ENCODE measurements around the gene ANKS1B.

ANKS1B gene

DNA sequence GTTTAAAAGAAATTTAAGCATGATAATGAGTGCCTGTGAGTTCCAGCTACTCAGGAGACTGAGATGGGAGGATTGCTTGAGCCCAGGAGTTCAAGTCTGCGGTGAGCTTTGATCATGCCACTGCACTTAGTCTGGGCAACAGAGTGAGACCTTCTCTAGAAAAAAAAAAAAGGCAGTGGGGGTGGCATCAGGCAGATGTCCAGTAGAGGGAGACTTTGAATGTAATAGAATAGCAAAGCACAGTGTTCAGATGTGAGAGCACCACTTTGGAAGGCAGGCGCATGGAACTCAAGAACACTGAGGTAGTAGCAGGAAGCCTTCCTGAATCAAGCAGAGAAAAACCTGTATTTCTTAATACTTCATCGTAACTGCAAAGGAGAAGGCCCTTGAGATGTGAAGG lies 731.7 kb downstream of the ANKS1B start:
- DNase-seq: no peak

GRCh38 chr12:99250091-99250490 lies 734.6 kb downstream of the ANKS1B start:
- DNase-seq: no peak

- no peak for DNase-seq
Measured at GRCh38 chr12:99249543-99249942, 735.2 kb downstream of the ANKS1B start.

DNA sequence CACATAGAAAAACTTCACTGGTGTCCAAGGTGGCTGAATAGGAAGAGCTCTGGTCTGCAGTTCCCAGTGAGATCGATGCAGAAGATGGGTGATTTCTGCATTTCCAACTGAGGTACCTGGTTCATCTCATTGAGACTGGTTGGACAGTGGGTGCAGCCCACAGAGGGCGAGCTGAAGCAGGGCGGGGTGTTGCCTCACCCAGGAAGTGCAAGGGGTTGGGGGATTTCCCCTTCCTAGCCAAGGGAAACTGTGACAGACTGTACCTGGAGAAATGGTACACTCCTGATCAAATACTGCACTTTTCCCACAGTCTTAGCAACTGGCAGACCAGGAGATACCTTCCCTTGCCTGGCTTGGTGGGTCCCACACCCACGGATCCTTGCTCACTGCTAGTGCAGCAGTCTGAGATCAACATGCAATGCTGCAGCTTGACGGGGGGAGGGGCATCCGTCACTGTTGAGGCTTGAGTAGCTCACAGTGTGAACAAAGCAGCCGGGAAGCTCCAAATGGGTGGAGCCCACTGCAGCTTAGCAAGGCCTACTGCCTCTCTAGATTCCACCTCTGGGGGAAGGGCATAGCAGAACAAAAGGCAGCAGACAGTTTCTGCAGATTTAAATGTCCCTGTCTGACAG lies 746.7 kb downstream of the ANKS1B start:
- DNase-seq: peak; percentile 8

DNA sequence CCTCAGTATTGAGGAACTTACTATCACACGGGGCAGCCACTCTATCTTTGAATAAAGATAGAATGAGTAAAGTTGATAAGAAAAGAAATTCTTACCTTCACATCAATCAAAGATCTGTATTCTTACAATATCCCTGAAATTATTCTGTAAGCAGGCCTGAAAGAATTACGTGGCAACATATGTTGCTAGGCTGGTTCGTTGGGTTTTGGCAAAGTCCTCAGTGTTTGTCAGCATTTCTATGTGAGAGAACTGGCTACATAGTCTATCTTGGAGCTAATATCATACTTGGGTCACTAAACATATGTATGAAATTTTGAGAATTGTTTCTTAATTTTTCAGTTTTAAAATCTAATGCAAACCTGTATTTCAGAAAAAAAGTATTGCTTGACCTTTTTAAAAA lies 749.4 kb downstream of the ANKS1B start:
- DNase-seq: no peak

GRCh38 chr12:99234702-99235101 lies 750.0 kb downstream of the ANKS1B start:
- DNase-seq: no peak

DNA sequence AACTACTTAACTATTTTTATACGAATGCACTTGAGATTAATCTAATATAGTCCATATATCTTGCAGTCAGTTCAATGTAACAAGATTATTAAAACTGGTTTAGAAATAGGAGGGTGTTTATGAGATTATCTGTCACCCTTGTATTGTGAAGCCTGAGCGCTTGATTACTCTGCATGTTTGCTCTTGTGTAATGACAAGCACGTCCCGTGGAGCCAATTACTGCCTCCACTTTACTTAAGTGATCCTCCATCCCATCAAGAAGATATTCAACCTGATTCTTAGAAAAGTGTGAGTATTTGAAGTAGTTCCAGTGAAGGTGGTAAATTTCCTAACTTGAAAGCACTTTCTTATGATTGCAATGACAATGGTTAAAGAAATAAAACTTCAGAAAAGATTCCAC lies 752.4 kb downstream of the ANKS1B start:
- DNase-seq: no peak

GRCh38 chr12:99231031-99231430 lies 753.7 kb downstream of the ANKS1B start:
- DNase-seq: no peak

DNA sequence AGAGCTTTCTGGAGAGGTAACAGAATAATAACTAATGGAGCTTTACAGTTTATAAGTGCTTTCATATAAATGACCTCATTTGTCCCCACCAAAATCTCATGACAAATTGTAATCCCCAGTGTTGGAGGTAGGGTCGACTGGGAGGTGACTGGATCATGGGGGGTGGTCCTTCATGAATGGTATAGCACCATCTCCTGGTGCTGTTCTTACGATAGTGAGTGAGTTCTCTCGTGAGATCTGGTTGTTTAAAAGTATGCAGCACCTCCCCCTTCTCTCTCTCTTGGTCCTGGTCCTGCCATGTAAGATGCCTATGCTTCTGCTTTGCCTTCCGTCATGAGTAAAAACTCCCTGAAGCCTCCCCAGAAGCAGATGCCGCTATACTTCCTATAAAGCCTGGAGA lies 760.5 kb downstream of the ANKS1B start:
- DNase-seq: no peak

- DNase-seq: no peak
Measured at GRCh38 chr12:99223579-99223978, 761.2 kb downstream of the ANKS1B start.

DNA sequence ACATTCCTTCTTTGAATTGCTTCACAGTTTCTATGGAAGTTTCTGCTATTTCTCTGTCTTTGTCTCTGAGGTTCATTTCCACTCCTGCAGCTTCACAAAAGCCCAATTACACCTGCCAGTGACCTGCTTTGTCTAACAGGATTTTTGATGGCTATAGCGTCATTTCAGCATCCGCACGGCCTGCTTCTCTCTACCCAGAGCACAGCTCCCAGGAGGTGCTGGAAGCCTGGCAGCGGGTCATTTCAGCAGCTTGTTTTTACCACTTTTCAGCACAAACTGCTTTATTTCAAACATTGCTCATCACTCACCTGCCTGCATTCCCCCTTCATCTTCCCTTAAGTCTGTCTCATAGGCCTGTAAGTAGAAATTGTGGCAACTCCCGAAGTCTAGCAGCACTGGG lies 771.7 kb downstream of the ANKS1B start:
- DNase-seq: no peak

DNA sequence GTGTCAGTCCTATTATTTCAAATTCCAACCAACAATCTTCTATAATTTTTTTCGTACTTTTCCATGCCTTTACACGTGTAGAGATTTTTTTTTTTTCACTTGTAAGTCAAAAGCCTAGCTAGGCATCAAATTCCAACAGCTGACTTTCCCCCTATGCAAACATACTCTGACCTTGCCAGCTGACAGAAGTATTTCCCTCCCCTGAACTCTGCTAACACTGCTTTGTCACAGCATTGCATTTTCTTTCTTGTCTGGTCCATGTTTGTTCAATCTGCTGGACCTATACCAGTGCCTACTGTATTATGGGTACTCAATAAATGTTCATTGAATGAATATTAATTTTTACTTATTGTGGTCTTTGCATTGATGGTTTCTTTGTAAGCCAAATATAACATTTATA lies 772.5 kb downstream of the ANKS1B start:
- DNase-seq: no peak

DNA sequence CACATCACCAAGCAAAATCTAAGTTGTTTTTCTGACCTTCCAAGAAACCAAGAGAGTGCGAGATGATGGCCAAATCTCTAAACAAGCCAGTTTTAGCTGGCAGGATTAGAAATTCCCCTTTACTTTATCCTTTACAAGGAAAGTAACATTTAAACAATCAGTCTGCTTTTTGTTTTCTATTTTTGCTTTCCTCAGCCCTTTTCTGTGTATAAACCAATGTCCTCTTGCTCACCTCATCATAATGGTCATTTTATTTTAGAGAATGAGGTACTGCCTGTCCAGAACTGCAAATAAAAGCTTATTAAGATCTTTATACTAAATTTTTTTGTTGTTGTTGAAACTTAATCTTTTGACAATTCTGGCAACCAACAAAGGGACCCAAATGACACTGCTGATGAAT lies 779.6 kb downstream of the ANKS1B start:
- no peak for DNase-seq

DNA sequence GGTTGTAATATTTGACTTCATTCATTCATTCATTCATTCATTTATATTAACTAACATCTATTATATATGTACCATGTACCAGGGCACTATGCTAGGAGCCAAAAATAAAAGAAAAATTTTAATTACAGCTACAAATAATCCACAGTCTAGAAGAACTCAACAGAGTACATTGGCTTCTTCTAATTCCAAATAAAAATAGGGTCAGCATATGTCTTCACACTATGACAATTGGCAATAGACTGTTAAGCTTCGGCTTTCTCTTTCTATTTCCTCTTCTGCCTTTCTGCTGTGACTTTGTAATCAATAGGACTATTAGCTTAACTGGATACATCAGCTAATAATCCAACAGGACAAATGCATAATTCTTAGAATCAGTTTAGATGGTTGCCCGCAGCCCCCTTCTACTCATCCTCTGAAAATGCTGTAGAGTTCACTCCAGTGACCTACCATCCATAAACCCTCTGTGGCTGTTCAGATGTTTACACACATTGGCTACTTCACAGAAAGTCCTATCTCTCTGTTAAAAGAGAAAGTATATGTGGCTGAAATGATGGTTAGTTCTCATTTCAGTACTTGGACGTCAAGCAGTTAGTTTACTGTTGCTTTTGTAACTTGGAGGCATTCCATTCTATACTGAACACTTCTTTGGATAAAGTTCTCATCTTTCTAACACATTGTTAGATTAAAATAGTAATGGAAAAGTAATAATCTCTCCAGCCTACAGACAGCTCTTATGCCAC lies 782.7 kb downstream of the ANKS1B start:
- no peak for DNase-seq

GRCh38 chr12:99200711-99201384 lies 783.9 kb downstream of the ANKS1B start:
- DNase-seq: no peak

DNA sequence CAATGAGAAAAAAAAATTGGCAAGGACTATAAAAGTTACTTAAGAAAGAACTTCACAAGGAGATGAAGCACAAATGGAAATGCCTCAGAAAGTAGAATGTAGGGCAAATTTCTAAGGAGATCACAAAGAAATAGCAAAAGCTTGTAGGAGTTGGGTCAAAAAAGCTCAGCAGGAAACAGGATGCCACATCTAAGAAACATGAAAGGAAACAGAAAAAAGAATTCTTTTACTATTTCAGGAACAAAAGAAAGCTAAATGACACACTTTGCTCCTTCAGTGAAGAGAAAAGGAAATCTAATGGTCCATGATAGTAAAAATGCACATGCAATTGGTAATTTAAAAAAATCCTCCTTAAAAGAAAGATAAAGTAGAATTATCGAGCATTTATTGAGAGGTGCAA lies 789.3 kb downstream of the ANKS1B start:
- no peak for DNase-seq

DNA sequence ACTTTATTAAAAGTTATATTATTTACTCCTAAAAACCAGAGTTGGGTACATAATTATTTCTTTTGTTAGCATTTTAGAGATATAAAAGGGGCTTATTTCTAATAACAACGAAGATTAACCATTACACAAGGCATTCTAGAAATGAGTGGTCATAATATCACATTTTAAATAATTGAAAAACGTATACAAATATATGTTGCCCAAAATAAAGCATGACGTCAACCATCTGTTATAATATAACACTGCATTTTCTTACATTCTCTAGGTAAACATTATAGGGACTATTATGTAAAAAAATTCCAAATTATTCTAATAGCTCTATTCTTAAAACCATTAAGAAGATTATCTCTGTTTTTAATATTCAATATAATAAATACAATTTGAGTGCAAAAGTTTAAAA lies 792.2 kb downstream of the ANKS1B start:
- no peak for DNase-seq

GRCh38 chr12:99176871-99177270 lies 807.9 kb downstream of the ANKS1B start:
- DNase-seq: no peak

DNA sequence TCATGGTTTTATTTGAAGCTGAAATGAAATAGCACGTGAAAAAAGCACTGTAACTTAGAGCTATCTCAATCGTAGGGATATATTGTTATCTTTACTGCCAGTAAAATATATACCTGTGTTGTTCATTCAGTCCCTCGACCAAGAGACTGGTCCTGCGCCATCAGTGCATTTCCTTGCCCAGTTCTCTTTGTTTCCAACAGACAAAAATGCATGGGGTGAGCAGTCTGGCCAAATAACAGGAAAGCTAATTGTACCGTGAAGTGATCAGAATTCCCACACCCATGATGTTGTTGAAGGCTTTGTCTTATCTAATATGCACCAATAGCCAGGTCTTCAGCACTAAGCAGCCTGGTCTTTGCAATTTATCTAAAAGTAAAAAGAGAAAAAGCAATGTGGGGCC lies 814.3 kb downstream of the ANKS1B start:
- no peak for DNase-seq

DNA sequence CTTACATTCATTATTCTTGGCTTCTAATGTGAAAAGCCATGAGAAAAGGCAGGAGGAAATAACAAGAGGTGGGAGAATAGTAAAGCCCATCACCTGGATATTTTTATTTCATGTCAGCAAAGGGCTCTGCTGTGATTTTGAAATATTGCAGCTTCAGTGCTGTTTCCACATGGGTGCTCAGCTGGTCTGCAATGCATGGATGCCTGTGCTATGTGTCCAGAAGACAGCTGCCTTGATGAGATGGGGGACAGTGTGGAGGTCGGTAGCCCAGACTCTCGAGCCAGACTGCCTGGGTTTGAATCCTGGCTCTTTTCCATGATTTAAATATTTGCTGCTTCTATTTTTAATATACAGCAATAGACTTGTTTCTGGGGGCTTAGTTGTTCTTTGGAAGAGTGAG lies 814.7 kb downstream of the ANKS1B start:
- no peak for DNase-seq

GRCh38 chr12:99157946-99158345 lies 826.8 kb downstream of the ANKS1B start:
- DNase-seq: peak; percentile 3

GRCh38 chr12:99154983-99155336 lies 829.8 kb downstream of the ANKS1B start:
- DNase-seq: no peak

DNA sequence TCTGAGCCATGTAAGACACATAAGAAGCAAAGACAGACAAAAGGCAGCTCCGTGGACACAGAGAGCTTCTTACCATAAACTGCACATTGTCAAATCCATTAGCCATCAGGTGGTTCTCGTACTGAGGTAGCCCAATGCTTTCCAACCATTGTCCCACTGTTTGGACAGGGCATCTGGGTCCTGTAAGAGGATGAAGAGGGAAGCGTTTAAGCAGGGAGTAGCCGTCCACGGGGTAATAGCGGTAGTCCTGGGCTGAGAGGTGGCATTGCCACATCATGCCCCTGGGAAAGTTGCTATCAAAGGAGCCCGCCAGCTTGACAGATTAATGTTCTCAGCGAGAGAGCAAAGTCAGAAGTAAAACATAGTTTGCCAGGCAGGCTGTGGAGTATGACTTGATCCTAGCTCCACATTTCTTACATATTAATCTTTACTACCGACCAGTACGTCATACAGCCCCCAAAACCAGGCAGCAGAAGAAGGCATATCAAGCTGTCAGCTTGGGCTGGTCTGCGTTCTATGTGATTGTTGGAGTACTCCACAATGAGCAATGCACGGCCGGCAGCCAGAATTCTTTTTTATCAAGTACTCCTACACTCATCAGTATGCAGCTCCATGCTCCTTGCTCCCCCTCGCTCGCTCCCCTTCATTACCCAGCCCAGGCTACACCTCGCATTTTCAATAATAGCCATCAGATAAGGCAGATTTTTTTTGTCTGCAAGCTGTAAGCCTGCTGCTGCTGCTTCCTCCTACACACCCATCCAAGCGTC lies 830.3 kb downstream of the ANKS1B start:
- DNase-seq: no peak

- no peak for DNase-seq
Measured at GRCh38 chr12:99153293-99153692, 831.4 kb downstream of the ANKS1B start.
